Cardiac muscle cell (in vitro differentiated cells and primary cell): ENCODE results near the gene JUP. TPM values are rescaled to one million over a fixed set of nuclear protein-coding genes. Genes with fewer than 3 reads are reported as not detected.

Source experiments
- DNase-seq, 2 donors: peaks; one replicate each; pipeline versions ENCODE4 v3.0.0 to v3.0.0-alpha.2; 2010 to 2017; ENCODE audit warnings: low read depth in 1 of 2, low spot score in 1 of 2
- H3K27ac ChIP-seq: fragments of 200-600 bp; sonication (generic); 2 replicates; pipeline ENCODE4 v1.5.1; 2016
- H3K27me3 ChIP-seq: fragments of 200-600 bp; sonication (generic); 2 replicates; pipeline ENCODE4 v1.6.0; 2016; ENCODE audit warnings: control low read depth
- H3K36me3 ChIP-seq: fragments of 200-600 bp; sonication (generic); 2 replicates; pipeline ENCODE4 v1.5.1; 2016; ENCODE audit warnings: control low read depth
- H3K4me1 ChIP-seq: fragments of 200-600 bp; sonication (generic); 2 replicates; pipeline ENCODE4 v1.8.1; 2017; ENCODE audit warnings: low read depth, mild to moderate bottlenecking, mixed run types
- H3K4me3 ChIP-seq: fragments of 200-600 bp; sonication (generic); 2 replicates; pipeline ENCODE4 v1.5.1; 2016; ENCODE audit warnings: mild to moderate bottlenecking
- H3K9me3 ChIP-seq: fragments of 200-600 bp; sonication (generic); 2 replicates; pipeline ENCODE4 v1.5.1; 2017; ENCODE audit warnings: low read depth, mild to moderate bottlenecking, control low read depth
- polyA plus RNA-seq: library from polyadenylated mRNA; unstranded; fragments of >200 nt; fragmentation: Nextera tagmentation; extraction: Ambion mirVana; gene quantifications from 2 replicates; pipeline ENCODE4 v1.2.1, GENCODE V29; 2016
- total RNA-seq: library from RNA; depleted of rRNA; stranded (reverse); fragments of >200 nt; gene quantifications from 2 replicates; pipeline ENCODE4 v1.2.3, GENCODE V29; 2016
- TF ChIP-seq, protein P1 (sequence below): IDR thresholded peaks from 2 replicates; pipeline ENCODE4 v1.5.1; 2012; ENCODE audit warnings: low read depth, mild to moderate bottlenecking, low read length

JUP gene
- total and polyA plus RNA-seq, 2 experiments from 2014 or later = 160 to 296 TPM

DNA sequence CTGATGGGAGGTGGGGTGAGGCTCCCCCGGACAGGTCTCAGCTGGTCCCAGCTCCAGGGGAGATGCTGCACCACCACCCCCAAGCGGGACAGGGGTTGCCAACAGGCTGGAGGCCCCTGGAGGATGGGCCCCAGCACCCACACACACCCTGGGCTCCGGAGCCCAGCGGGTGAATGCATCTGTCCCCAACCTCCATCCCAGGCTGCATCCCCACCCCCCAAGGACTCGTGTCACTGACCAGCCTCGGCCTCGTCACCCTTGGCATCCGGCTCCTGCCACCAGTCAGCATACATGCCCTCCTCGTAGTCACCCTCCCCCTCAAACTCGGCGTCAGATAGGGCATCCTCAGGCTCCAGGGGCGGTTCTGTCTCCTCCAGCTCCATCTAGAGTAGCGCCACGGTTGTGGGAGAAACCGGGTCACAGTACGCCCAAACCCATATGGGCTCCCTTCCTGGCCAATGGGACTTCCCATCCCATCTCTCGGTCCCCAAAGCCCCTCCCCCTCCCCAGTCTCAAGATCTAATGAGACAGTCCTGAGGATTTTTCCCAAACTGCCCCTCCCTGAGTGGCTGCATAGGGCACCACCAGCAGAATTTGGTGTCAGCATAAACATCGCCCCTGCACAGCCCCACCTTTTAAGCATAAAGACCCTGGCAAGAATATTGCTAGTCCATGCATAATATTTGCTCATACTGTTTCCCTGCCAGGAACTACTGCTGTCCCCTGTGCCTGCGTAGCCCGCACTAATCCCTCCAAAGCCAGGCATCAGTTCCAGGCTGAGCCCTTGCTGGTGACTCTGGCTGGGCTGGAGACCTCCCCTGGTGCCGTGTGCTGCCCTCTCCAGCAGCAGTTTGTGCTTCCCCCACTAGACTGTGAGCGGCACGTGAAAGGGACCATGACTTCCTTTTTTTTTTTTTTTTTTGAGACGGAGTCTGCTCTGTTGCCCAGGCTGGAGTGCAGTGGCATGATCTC, 16.8 kb upstream of the JUP start:
- TF ChIP-seq, protein P1, sequence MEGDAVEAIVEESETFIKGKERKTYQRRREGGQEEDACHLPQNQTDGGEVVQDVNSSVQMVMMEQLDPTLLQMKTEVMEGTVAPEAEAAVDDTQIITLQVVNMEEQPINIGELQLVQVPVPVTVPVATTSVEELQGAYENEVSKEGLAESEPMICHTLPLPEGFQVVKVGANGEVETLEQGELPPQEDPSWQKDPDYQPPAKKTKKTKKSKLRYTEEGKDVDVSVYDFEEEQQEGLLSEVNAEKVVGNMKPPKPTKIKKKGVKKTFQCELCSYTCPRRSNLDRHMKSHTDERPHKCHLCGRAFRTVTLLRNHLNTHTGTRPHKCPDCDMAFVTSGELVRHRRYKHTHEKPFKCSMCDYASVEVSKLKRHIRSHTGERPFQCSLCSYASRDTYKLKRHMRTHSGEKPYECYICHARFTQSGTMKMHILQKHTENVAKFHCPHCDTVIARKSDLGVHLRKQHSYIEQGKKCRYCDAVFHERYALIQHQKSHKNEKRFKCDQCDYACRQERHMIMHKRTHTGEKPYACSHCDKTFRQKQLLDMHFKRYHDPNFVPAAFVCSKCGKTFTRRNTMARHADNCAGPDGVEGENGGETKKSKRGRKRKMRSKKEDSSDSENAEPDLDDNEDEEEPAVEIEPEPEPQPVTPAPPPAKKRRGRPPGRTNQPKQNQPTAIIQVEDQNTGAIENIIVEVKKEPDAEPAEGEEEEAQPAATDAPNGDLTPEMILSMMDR = no peak
- H3K4me3 ChIP-seq = no peak overlapping the region
- no peaks in the 10 kb centered on the region for H3K9me3 ChIP-seq
- H3K27me3 ChIP-seq = no peaks in the 10 kb centered on the region
- peaks cover 8% of the 10 kb centered on the region for H3K36me3 ChIP-seq
- peaks cover 10% of the 10 kb centered on the region for H3K4me1 ChIP-seq
- no peak for DNase-seq
- H3K27ac ChIP-seq = no peak overlapping the region

DNA sequence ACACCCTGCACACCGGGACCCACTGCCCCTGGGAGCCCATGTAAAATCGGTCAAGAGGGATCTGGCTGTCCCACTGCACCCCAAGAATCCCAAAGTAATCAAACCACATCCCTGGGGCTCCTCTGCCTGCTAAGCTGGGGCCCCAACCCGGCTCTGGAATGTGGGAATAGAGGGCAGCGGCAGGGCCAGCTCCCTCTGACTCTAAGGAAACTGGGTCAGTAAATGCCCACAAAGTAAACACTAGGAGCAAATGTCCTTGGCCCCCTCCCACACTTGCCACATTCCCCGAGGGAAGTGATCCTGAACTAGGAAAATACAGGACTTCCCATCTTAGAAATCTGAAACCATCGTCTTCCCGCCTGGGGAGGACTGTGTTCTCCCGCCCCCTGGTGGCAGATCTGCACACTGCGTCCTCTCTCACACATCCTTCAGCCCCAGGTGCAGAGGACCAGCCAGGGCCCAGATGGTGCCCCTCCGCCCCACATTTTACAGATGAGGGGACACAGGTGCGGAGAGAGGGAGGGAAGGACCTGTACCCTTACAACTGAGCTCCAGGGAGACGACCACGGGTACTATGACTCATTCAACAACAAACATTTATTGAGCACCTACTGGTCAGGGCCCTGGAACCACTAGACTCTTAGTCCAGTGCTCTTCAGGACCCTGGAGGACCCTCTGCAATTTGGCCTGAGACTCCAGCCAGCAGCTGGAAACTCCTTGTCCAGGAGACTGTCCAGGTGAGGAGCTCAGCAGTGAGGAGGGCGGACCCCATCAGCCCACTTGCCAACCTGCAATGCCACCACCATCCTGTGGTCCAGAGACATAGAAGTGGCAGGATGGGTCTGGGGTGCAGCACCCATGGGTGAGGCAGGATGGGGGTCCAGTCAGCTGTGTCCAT, 15.1 kb upstream of the JUP start:
- no peaks in the 10 kb centered on the region for H3K27me3 ChIP-seq
- peak overlapping the region; percentile 13 for H3K27ac ChIP-seq
- H3K36me3 ChIP-seq = peaks cover 8% of the 10 kb centered on the region
- no peaks in the 10 kb centered on the region for H3K9me3 ChIP-seq
- TF ChIP-seq, protein P1 = peak; percentile 94
- H3K4me3 ChIP-seq = no peak overlapping the region
- peaks cover 10% of the 10 kb centered on the region for H3K4me1 ChIP-seq
- DNase-seq = peak; percentile 82 to 88

DNA sequence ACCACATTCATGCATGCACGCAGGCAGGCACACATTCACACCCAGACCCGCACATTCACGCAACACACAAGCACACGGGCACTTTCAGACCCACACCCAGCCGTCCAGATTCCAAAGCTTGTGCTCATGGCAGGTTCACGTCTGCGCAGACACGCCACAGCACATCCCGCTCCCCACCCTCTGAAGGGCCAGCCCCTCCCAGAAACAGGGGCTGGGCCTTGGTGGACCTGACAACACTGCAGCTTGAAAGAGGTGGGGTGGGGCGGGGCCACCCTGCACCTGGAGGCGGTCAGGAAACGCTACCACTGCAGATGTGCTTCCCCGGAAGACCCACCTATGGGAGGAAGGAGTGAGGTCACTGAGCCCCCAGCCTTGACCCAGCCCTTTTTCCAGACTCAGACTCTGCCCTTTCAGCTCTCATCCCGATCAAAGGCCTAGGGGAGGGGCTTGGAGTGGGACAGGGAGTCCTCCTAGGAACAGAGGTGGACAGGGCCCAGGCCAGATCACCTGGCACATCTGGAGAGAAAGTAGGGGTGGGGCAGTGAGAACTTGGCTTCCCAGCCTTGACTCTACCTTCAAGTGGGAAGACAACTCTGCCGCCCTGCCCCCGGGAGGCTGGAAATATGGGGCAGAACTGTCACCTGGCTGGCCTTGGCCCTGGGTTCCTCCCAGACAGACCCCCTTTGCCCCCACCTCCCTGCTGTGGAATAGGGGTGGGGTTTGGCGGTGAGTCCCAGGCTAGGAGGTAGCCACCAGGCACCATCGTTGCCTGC, 14.3 kb upstream of the JUP start:
- peaks cover 8% of the 10 kb centered on the region for H3K36me3 ChIP-seq
- H3K27ac ChIP-seq = peak overlapping the region; percentile 13
- peaks cover 13% of the 10 kb centered on the region for H3K4me1 ChIP-seq
- peak in 1 of 2 donors; percentile 47 for DNase-seq
- no peaks in the 10 kb centered on the region for H3K9me3 ChIP-seq
- no peaks in the 10 kb centered on the region for H3K27me3 ChIP-seq
- TF ChIP-seq, protein P1 = no peak
- no peak overlapping the region for H3K4me3 ChIP-seq

DNA sequence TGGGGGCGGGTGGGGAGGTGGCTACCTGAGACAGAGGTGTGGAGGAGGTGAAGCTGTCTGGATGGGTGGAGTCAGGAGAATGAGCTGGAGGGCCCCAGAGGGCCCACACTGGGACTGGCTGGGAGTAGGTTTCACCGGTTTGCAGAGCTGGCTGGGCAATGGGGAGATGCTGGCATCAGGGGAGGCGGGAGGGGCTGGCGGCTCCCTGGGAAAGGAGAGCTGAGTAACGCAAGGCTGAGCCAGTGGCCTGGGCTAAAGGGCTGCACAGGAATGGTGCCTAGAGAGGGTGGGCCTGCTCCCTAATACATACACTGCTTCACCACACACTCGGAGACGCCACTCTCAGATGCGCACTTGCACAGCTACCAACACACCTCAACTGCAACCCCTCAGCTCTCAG, 12.9 kb upstream of the JUP start:
- no peaks in the 10 kb centered on the region for H3K9me3 ChIP-seq
- H3K27me3 ChIP-seq = no peaks in the 10 kb centered on the region
- TF ChIP-seq, protein P1 = no peak
- H3K4me3 ChIP-seq = no peak overlapping the region
- H3K27ac ChIP-seq = no peak overlapping the region
- peaks cover 3% of the 10 kb centered on the region for H3K36me3 ChIP-seq
- DNase-seq = no peak
- peaks cover 26% of the 10 kb centered on the region for H3K4me1 ChIP-seq

DNA sequence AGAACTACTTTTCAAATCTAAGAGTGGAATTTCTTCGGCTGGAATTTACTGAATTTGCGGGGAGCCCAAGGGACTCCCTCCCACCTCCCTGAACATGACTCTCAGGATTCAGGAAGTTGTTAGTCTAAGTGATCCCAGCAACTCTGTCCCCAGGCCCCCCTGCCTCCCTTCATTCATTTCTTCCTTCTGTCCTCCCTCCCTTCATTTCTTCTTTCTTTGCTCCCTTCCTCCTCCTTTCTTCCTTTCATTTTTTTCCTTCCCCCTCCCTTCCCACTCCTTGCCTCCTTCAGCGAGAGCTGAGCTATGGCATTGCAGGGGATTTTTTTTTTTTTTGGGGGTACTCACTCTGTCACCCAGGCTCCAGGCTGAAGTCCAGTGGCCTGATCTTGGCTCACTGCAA, 10.9 kb upstream of the JUP start:
- Histone ChIP-seq H3K36me3 (peaks cover under 1% of the 10 kb centered on the region), H3K27ac (no peak overlapping the region), H3K4me1 (peaks cover 41% of the 10 kb centered on the region), H3K4me3 (no peak overlapping the region), H3K9me3 (no peaks in the 10 kb centered on the region), H3K27me3 (no peaks in the 10 kb centered on the region)
- TF ChIP-seq, protein P1 = no peak
- no peak for DNase-seq
